Breast epithelium (tissue), 4 donors: ENCODE results near the gene PTPDC1. TPM values are rescaled to one million over a fixed set of nuclear protein-coding genes. Genes with fewer than 3 reads are reported as not detected.

ENCODE experiments used
- DNase-seq, 2 donors: peaks; one replicate each; pipeline ENCODE4 v3.0.0-alpha.2; 2019; ENCODE audit warnings: low spot score in 2 of 2
- H3K27ac ChIP-seq, 2 donors: fragments of 200-600 bp; sonication (generic) in 1 of 2; one replicate each; pipeline ENCODE4 v1.5.1; 2016 to 2019; ENCODE audit warnings: mild to moderate bottlenecking in 1 of 2
- H3K27me3 ChIP-seq, 2 donors: fragments of 200-600 bp; sonication (generic) in 1 of 2; one replicate each; pipeline versions ENCODE4 v1.5.1 to v1.6.0; 2017 to 2019; ENCODE audit warnings: control low read depth in 1 of 2, mild to moderate bottlenecking in 1 of 2
- H3K36me3 ChIP-seq: fragments of 200-600 bp; one replicate; pipeline ENCODE4 v1.5.1; 2019
- H3K4me1 ChIP-seq, 2 donors: fragments of 200-600 bp; sonication (generic); one replicate each; pipeline ENCODE4 v1.5.1; 2016 to 2019; ENCODE audit warnings: control low read depth in 1 of 2
- H3K4me3 ChIP-seq, 3 donors: fragments of 200-600 bp; sonication (generic); 1 replicate in 2 of 3; 2 replicates in 1 of 3; pipeline ENCODE4 v1.5.1; 2016 to 2019; ENCODE audit warnings: mild to moderate bottlenecking in 3 of 3, moderate library complexity in 2 of 3
- H3K9me3 ChIP-seq, 2 donors: fragments of 200-600 bp; sonication (generic) in 1 of 2; one replicate each; pipeline ENCODE4 v1.5.1; 2016 to 2019; ENCODE audit warnings: control low read depth in 1 of 2
- POLR2A ChIP-seq: fragments of 450-650 bp; IDR thresholded peaks from one replicate; pipeline ENCODE4 v1.6.1; 2016; ENCODE audit warnings: antibody characterized with exemption, mild to moderate bottlenecking, moderate library complexity
- POLR2AphosphoS5 ChIP-seq, 3 donors: sonication (generic); formaldehyde crosslinking; IDR thresholded peaks; one replicate each; pipeline ENCODE4 v1.6.1; 2017; ENCODE audit warnings: antibody characterized with exemption in 3 of 3
- intact Hi-C: fragments of 100-400 bp; cut with DNase I; formaldehyde crosslinking; loops from one replicate; pipeline ENCODE4 v1.15.1; 2023; ENCODE audit warnings: low total_unique reads
- total RNA-seq, 3 donors: library from RNA; depleted of rRNA; stranded (reverse); fragments of >200 nt; gene quantifications; one replicate each; pipeline ENCODE4 v1.1.0, GENCODE V29; 2016
- TF ChIP-seq, protein P1 (sequence below), 3 donors: fragments of 450-650 bp; IDR thresholded peaks; one replicate each; pipeline ENCODE4 v1.5.1; 2016 to 2017; ENCODE audit warnings: antibody characterized with exemption in 3 of 3, mild to moderate bottlenecking in 3 of 3, moderate library complexity in 3 of 3

Gene PTPDC1
- total RNA-seq, 3 donors from 2014 or later, result 11.4 to 12.1 (median 12.0) TPM

DNA sequence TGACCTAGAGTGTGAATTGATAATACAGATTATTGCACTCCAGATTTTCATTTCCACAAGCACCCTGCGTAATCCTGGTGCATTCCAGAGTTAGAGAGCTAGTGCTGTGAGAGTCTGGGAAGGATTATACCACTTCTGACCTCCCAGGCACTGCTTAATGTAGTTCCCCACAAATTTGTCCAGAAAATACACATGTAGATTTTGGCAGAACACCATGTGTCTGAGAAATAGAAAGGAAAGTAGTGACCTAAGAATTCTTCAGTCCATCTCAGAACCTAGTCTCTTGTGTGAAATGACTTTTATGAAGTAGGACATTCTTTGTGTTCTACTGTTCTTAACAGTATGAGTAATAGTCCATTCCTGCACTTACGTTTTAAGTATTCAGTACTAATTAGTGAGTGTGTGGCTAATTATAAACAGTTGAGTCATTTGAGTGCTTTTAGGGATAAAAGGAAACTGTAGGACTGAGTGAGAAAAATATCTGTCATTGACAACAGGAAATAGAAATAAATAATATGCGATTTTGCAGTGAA lies 27.8 kb upstream of the PTPDC1 start:
- Histone ChIP-seq H3K4me1 (no peaks in the 10 kb centered on the region), H3K4me3 (no peak overlapping the region), H3K27me3 (no peaks in the 10 kb centered on the region), H3K27ac (no peak overlapping the region), H3K9me3 (peaks cover 6 to 9% of the 10 kb centered on the region in 2 donors), H3K36me3 (no peaks in the 10 kb centered on the region)
- TF ChIP-seq POLR2A (no peak), POLR2AphosphoS5 (IDR thresholded peaks at IDR 0.05) (no peak)
- TF ChIP-seq, protein P1, sequence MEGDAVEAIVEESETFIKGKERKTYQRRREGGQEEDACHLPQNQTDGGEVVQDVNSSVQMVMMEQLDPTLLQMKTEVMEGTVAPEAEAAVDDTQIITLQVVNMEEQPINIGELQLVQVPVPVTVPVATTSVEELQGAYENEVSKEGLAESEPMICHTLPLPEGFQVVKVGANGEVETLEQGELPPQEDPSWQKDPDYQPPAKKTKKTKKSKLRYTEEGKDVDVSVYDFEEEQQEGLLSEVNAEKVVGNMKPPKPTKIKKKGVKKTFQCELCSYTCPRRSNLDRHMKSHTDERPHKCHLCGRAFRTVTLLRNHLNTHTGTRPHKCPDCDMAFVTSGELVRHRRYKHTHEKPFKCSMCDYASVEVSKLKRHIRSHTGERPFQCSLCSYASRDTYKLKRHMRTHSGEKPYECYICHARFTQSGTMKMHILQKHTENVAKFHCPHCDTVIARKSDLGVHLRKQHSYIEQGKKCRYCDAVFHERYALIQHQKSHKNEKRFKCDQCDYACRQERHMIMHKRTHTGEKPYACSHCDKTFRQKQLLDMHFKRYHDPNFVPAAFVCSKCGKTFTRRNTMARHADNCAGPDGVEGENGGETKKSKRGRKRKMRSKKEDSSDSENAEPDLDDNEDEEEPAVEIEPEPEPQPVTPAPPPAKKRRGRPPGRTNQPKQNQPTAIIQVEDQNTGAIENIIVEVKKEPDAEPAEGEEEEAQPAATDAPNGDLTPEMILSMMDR (IDR thresholded peaks at IDR 0.05), result no peak
- intact Hi-C loops, result no loop called here
- DNase-seq, result no peak

GRCh38 chr9:94057918-94058317 lies 26.3 kb upstream of the PTPDC1 start:
- intact Hi-C loops, result no loop called here
- Histone ChIP-seq H3K27ac (no peak overlapping the region), H3K4me1 (no peaks in the 10 kb centered on the region), H3K36me3 (no peaks in the 10 kb centered on the region), H3K4me3 (no peak overlapping the region), H3K9me3 (peaks cover 11 to 12% of the 10 kb centered on the region in 2 donors), H3K27me3 (no peaks in the 10 kb centered on the region)
- no peak for DNase-seq
- TF ChIP-seq POLR2A, result no peak
- TF ChIP-seq, protein P1 (IDR thresholded peaks at IDR 0.05), result no peak
- TF ChIP-seq POLR2AphosphoS5 (IDR thresholded peaks at IDR 0.05), result no peak

DNA sequence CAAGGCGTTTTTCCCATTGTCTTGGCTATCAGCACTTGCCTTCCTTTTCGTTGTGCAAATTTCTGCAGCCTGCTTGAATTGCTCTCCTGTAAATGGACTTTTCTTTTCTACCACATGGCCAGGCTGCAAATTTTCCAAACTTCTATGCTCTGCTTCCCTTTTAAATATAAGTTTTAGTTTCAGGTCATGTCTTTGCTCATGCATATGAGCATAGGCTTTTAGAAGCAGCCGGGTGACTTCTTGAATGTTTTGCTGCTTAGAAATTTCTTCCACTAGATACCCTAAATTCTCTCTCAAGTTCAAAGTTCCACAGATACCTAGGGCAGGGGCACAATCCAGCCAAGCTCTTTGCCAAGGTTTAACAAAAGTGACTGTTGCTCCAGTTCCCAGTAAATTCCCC lies 22.4 kb upstream of the PTPDC1 start:
- peaks cover 5% of the 10 kb centered on the region for H3K36me3 ChIP-seq
- H3K4me1 ChIP-seq, result no peaks in the 10 kb centered on the region
- H3K27ac ChIP-seq, result no peak overlapping the region
- H3K27me3 ChIP-seq, result no peaks in the 10 kb centered on the region
- peaks cover 11 to 12% of the 10 kb centered on the region in 2 donors for H3K9me3 ChIP-seq
- no peak for DNase-seq
- H3K4me3 ChIP-seq, result no peak overlapping the region
- TF ChIP-seq, protein P1 (IDR thresholded peaks at IDR 0.05), result no peak
- TF ChIP-seq POLR2A, result no peak
- no peak for TF ChIP-seq POLR2AphosphoS5 (IDR thresholded peaks at IDR 0.05)
- intact Hi-C loops, result loop anchor here (10.0 kb wide), 1 partner anchor 153 kb away; no protein-coding TSS in a partner anchor

- TF ChIP-seq, protein P1 (IDR thresholded peaks at IDR 0.05), result peak; percentile 81 to 88 (median 84)
- TF ChIP-seq POLR2AphosphoS5 (IDR thresholded peaks at IDR 0.05), result no peak
- no peaks in the 10 kb centered on the region for H3K4me1 ChIP-seq
- H3K9me3 ChIP-seq, result peaks cover 11 to 12% of the 10 kb centered on the region in 2 donors
- H3K36me3 ChIP-seq, result peaks cover 5% of the 10 kb centered on the region
- H3K27ac ChIP-seq, result no peak overlapping the region
- intact Hi-C loops, result loop anchor here (10.0 kb wide), 1 partner anchor 149 kb away; no protein-coding TSS in a partner anchor
- H3K4me3 ChIP-seq, result no peak overlapping the region
- H3K27me3 ChIP-seq, result no peaks in the 10 kb centered on the region
- peak; percentile 68 to 69 for DNase-seq
Measured at GRCh38 chr9:94065535-94065961, 18.7 kb upstream of the PTPDC1 start.

- TF ChIP-seq, protein P1 (IDR thresholded peaks at IDR 0.05), result no peak
- no peak for TF ChIP-seq POLR2AphosphoS5 (IDR thresholded peaks at IDR 0.05)
- no peak for TF ChIP-seq POLR2A
- Histone ChIP-seq H3K9me3 (no peaks in the 10 kb centered on the region), H3K27ac (no peak overlapping the region), H3K27me3 (no peaks in the 10 kb centered on the region), H3K4me3 (no peak overlapping the region), H3K4me1 (no peaks in the 10 kb centered on the region), H3K36me3 (peaks cover 5% of the 10 kb centered on the region)
- intact Hi-C loops, result loop anchor here (10.0 kb wide), 1 partner anchor 147 kb away; no protein-coding TSS in a partner anchor
- no peak for DNase-seq
Measured at GRCh38 chr9:94068257-94068656, 16.0 kb upstream of the PTPDC1 start.
